ENCODE data around the gene PLA2R1.

Gene PLA2R1

GRCh38 chr2:160039166-160039903 lies 23.1 kb downstream of the PLA2R1 start (continued):
- TF ChIP-seq ZNF791 (tag by site-specific recombination; IDR thresholded peaks at IDR 0.05) (no peak), ZNF670 (tag by site-specific recombination; IDR thresholded peaks at IDR 0.05; ENCODE audit: low read depth) (no peak), ZNF571 (tag by site-specific recombination; IDR thresholded peaks at IDR 0.05) (no peak), ZXDB (tag by site-specific recombination; IDR thresholded peaks at IDR 0.05) (peak; percentile 91), OSR2 (tag by site-specific recombination; IDR thresholded peaks at IDR 0.05) (peak; percentile 97), ZBTB1 (tag by site-specific recombination; IDR thresholded peaks at IDR 0.05) (no peak), ZNF423 (tag by site-specific recombination; IDR thresholded peaks at IDR 0.05) (no peak), ZEB2 (tag by site-specific recombination; IDR thresholded peaks at IDR 0.05) (peak; percentile 81), ZSCAN30 (tag by site-specific recombination; IDR thresholded peaks at IDR 0.05) (peak; percentile 95), GLIS1 (tag by site-specific recombination; IDR thresholded peaks at IDR 0.05) (peak; percentile 90), ZNF221 (tag by site-specific recombination; IDR thresholded peaks at IDR 0.05; ENCODE audit: borderline replicate concordance) (0 out of 2 replicates have a peak, but pooled peaks have one; percentile 49), SALL2 (tag by site-specific recombination; IDR thresholded peaks at IDR 0.05; ENCODE audit: borderline replicate concordance) (no peak), ZNF391 (tag by site-specific recombination; IDR thresholded peaks at IDR 0.05; ENCODE audit: borderline replicate concordance, low read depth) (0 out of 2 replicates have a peak, but pooled peaks have one; percentile 36), ZSCAN5A (tag by site-specific recombination; IDR thresholded peaks at IDR 0.05) (no peak), ZNF629 (tag by site-specific recombination; IDR thresholded peaks at IDR 0.05) (peak; percentile 80), ZNF114 (tag by site-specific recombination; IDR thresholded peaks at IDR 0.05) (no peak), ZNF311 (tag by site-specific recombination; IDR thresholded peaks at IDR 0.05; ENCODE audit: borderline replicate concordance) (no peak), ZNF610 (tag by site-specific recombination; IDR thresholded peaks at IDR 0.05; ENCODE audit: borderline replicate concordance) (peak; percentile 56; the same call in 1 of the 2 replicates), ZBTB8A (tag by site-specific recombination; IDR thresholded peaks at IDR 0.05) (peak; percentile 74), ZNF560 (tag by site-specific recombination; IDR thresholded peaks at IDR 0.05; ENCODE audit: borderline replicate concordance) (no peak), ZNF24 (tag by site-specific recombination; IDR thresholded peaks at IDR 0.05) (peak; percentile 71; the same call in 1 of the 2 replicates), ZBTB44 (tag by site-specific recombination; IDR thresholded peaks at IDR 0.05) (peak; percentile 67; the same call in 1 of the 2 replicates), PRDM10 (tag by site-specific recombination; IDR thresholded peaks at IDR 0.05) (peak; percentile 42; the same call in 1 of the 2 replicates), KLF17 (tag by site-specific recombination; IDR thresholded peaks at IDR 0.05) (no peak), ZNF558 (tag by site-specific recombination; IDR thresholded peaks at IDR 0.05) (no peak)
- TF ChIP-seq, protein P1, sequence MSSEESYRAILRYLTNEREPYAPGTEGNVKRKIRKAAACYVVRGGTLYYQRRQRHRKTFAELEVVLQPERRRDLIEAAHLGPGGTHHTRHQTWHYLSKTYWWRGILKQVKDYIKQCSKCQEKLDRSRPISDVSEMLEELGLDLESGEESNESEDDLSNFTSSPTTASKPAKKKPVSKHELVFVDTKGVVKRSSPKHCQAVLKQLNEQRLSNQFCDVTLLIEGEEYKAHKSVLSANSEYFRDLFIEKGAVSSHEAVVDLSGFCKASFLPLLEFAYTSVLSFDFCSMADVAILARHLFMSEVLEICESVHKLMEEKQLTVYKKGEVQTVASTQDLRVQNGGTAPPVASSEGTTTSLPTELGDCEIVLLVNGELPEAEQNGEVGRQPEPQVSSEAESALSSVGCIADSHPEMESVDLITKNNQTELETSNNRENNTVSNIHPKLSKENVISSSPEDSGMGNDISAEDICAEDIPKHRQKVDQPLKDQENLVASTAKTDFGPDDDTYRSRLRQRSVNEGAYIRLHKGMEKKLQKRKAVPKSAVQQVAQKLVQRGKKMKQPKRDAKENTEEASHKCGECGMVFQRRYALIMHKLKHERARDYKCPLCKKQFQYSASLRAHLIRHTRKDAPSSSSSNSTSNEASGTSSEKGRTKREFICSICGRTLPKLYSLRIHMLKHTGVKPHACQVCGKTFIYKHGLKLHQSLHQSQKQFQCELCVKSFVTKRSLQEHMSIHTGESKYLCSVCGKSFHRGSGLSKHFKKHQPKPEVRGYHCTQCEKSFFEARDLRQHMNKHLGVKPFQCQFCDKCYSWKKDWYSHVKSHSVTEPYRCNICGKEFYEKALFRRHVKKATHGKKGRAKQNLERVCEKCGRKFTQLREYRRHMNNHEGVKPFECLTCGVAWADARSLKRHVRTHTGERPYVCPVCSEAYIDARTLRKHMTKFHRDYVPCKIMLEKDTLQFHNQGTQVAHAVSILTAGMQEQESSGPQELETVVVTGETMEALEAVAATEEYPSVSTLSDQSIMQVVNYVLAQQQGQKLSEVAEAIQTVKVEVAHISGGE (tag by site-specific recombination; conservative IDR thresholded peaks at IDR 0.05; ENCODE audit: low read depth) = peak; percentile 95
- TF ChIP-seq, protein P2, sequence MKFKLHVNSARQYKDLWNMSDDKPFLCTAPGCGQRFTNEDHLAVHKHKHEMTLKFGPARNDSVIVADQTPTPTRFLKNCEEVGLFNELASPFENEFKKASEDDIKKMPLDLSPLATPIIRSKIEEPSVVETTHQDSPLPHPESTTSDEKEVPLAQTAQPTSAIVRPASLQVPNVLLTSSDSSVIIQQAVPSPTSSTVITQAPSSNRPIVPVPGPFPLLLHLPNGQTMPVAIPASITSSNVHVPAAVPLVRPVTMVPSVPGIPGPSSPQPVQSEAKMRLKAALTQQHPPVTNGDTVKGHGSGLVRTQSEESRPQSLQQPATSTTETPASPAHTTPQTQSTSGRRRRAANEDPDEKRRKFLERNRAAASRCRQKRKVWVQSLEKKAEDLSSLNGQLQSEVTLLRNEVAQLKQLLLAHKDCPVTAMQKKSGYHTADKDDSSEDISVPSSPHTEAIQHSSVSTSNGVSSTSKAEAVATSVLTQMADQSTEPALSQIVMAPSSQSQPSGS (tag by site-specific recombination; IDR thresholded peaks at IDR 0.05; ENCODE audit: low read depth) = 0 out of 2 replicates have a peak, but pooled peaks have one; percentile 13
